HepG2 (cell line): Measurements from ENCODE around the gene LMF2. TPM values are rescaled to one million over a fixed set of nuclear protein-coding genes. Genes with fewer than 3 reads are reported as not detected.

Experiments used
- FOXA3 ChIP-seq: IDR thresholded peaks from 2 replicates; pipeline ENCODE4 v1.6.1; 2016; ENCODE audit warnings: missing genetic modification reagents, missing compliant biosample characterization
- GABPA ChIP-seq, 2 experiments: IDR thresholded peaks; 2 replicates each; pipeline ENCODE4 v1.6.1; 2011 to 2016; ENCODE audit warnings: low read depth in 2 of 2, low read length in 1 of 2, missing biosample characterization in 1 of 2, missing genetic modification characterization in 1 of 2
- HNF4A ChIP-seq: sonication (generic); formaldehyde crosslinking; IDR thresholded peaks from 2 replicates; pipeline ENCODE4 v1.4.0; 2020; ENCODE audit warnings: missing genetic modification reagents
- MEF2D ChIP-seq: sonication (generic); formaldehyde crosslinking; IDR thresholded peaks from 2 replicates; pipeline ENCODE4 v1.5.1; 2020; ENCODE audit warnings: mild to moderate bottlenecking, missing genetic modification reagents
- NR2F2 ChIP-seq: IDR thresholded peaks from 2 replicates; pipeline ENCODE4 v1.6.1; 2012; ENCODE audit warnings: low read depth, inconsistent platforms, borderline replicate concordance
- NR2F6 ChIP-seq, 2 experiments: IDR thresholded peaks; 2 replicates each; pipeline ENCODE4 v1.6.1; 2016; ENCODE audit warnings: antibody characterized with exemption in 1 of 2, mild to moderate bottlenecking in 1 of 2
- SRSF1 ChIP-seq: fragments of 200-400 bp; formaldehyde crosslinking; optimal IDR thresholded peaks from 2 replicates; pipeline ENCODE3; 2017; ENCODE audit warnings: mild to moderate bottlenecking, low read depth, low read length, moderate library complexity
- TAF15 ChIP-seq: fragments of 200-400 bp; formaldehyde crosslinking; IDR thresholded peaks from one replicate; pipeline ENCODE4 v1.6.1; 2018; ENCODE audit warnings: mild to moderate bottlenecking, low read depth, low read length; ENCODE audit not compliant: poor library complexity, severe bottlenecking
- ZMAT3 ChIP-seq: sonication (generic); formaldehyde crosslinking; conservative IDR thresholded peaks from 2 replicates; pipeline ENCODE4 v1.7.0; 2021; ENCODE audit warnings: missing genetic modification reagents
- ZNF430 ChIP-seq: sonication (generic); formaldehyde crosslinking; IDR thresholded peaks from 2 replicates; pipeline ENCODE4 v1.9.0; 2021; ENCODE audit warnings: mild to moderate bottlenecking, missing genetic modification reagents
- ZNF790 ChIP-seq: sonication (generic); formaldehyde crosslinking; IDR thresholded peaks from 2 replicates; pipeline ENCODE4 v1.8.0; 2022; ENCODE audit warnings: missing genetic modification reagents, mild to moderate bottlenecking, borderline replicate concordance
- polyA plus RNA-seq, 8 experiments: library from polyadenylated mRNA; depleted of rRNA in 3 of 8; stranded (reverse) in 7 of 8; unstranded in 1 of 8; fragments of >200 nt; fragmentation: Illumina TruSeq in 4 of 8; extraction: Trizol in 4 of 8; gene quantifications; 2 replicates each; pipeline versions ENCODE4 v1.2.1 to v1.2.3, GENCODE V29; 2011 to 2016; ENCODE audit warnings: low read depth in 4 of 8, missing spikeins in 1 of 8, mixed read lengths in 1 of 8; ENCODE audit not compliant: insufficient read depth in 1 of 8
- total RNA-seq, 5 experiments: library from RNA; depleted of rRNA; stranded (reverse); fragments of >200 nt; fragmentation: Illumina TruSeq; extraction: Trizol; gene quantifications; 2 replicates each; pipeline ENCODE4 v1.2.3, GENCODE V29; 2016; ENCODE audit warnings: low read depth in 1 of 5
- TF ChIP-seq, protein P1 (sequence below), 2 experiments: fragments of 450-650 bp in 1 of 2; sonication (generic) in 1 of 2; formaldehyde crosslinking in 1 of 2; IDR thresholded peaks; 2 replicates each; pipeline versions ENCODE4 v1.6.1 to v1.8.0; 2016 to 2022; ENCODE audit warnings: antibody characterized with exemption in 1 of 2, mild to moderate bottlenecking in 1 of 2, missing genetic modification reagents in 1 of 2
- TF ChIP-seq, protein P2 (sequence below): sonication (generic); formaldehyde crosslinking; IDR thresholded peaks from 2 replicates; pipeline ENCODE4 v1.8.0; 2022; ENCODE audit warnings: mild to moderate bottlenecking, missing genetic modification reagents; ENCODE audit not compliant: insufficient replicate concordance
- TF ChIP-seq, protein P3 (sequence below): sonication (generic); formaldehyde crosslinking; conservative IDR thresholded peaks from 2 replicates; pipeline ENCODE4 v1.4.0; 2020; ENCODE audit warnings: mild to moderate bottlenecking, missing genetic modification reagents, moderate library complexity

Gene LMF2
- total and polyA plus RNA-seq, 2 of the 13 experiments (the other 11 are each of a cell fraction or from before 2014, with no cell fraction given): 23.3 to 30.6 TPM

DNA sequence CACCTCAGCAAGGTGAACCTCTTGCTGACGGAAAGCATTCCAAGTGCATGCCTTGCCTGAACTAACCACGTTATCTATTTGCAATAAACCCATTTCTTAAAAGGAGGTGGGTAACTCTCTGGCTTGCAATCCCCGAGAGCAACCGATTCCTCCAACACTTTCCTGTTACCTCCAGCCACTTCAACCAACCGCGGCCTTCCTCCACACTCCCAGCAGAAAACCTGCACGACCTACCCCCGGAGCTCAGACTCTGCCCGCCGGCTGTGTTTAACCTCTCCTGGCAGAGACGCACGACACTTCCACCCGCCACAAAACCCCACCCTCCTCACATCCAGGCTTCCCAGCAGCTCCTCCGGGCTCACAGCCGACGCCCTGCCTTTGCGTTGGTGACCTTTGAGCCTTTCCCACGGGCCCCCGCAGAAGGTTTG, 17.2 kb upstream of the LMF2 start (continued):
- TF ChIP-seq, protein P1, sequence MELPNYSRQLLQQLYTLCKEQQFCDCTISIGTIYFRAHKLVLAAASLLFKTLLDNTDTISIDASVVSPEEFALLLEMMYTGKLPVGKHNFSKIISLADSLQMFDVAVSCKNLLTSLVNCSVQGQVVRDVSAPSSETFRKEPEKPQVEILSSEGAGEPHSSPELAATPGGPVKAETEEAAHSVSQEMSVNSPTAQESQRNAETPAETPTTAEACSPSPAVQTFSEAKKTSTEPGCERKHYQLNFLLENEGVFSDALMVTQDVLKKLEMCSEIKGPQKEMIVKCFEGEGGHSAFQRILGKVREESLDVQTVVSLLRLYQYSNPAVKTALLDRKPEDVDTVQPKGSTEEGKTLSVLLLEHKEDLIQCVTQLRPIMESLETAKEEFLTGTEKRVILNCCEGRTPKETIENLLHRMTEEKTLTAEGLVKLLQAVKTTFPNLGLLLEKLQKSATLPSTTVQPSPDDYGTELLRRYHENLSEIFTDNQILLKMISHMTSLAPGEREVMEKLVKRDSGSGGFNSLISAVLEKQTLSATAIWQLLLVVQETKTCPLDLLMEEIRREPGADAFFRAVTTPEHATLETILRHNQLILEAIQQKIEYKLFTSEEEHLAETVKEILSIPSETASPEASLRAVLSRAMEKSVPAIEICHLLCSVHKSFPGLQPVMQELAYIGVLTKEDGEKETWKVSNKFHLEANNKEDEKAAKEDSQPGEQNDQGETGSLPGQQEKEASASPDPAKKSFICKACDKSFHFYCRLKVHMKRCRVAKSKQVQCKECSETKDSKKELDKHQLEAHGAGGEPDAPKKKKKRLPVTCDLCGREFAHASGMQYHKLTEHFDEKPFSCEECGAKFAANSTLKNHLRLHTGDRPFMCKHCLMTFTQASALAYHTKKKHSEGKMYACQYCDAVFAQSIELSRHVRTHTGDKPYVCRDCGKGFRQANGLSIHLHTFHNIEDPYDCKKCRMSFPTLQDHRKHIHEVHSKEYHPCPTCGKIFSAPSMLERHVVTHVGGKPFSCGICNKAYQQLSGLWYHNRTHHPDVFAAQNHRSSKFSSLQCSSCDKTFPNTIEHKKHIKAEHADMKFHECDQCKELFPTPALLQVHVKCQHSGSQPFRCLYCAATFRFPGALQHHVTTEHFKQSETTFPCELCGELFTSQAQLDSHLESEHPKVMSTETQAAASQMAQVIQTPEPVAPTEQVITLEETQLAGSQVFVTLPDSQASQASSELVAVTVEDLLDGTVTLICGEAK (IDR thresholded peaks at IDR 0.05): no peak
- TF ChIP-seq, protein P1 (CRISPR knock-in tag; IDR thresholded peaks at IDR 0.05): no peak
- TF ChIP-seq FOXA3 (CRISPR knock-in tag) (no peak), SRSF1 (peak; percentile 28), MEF2D (CRISPR knock-in tag) (0 out of 2 replicates have a peak, but pooled peaks have one; percentile 10), GABPA (IDR thresholded peaks at IDR 0.05; ENCODE audit: low read depth, low read length) (no peak), GABPA (CRISPR knock-in tag; IDR thresholded peaks at IDR 0.05; ENCODE audit: low read depth) (no peak), ZNF790 (CRISPR knock-in tag) (0 out of 2 replicates have a peak, but pooled peaks have one; percentile 14), HNF4A (CRISPR knock-in tag) (peak; percentile 74; the same call in 1 of the 2 replicates), TAF15 (peak; percentile 29), ZNF430 (CRISPR knock-in tag) (no peak), ZMAT3 (CRISPR knock-in tag) (0 out of 2 replicates have a peak, but pooled peaks have one; percentile 7), NR2F6 (IDR thresholded peaks at IDR 0.05) (0 out of 2 replicates have a peak, but pooled peaks have one; percentile 12), NR2F6 (CRISPR knock-in tag; IDR thresholded peaks at IDR 0.05) (no peak; the same call in 1 of the 2 replicates), NR2F2 (0 out of 2 replicates have a peak, but pooled peaks have one; percentile 2)
- TF ChIP-seq, protein P2, sequence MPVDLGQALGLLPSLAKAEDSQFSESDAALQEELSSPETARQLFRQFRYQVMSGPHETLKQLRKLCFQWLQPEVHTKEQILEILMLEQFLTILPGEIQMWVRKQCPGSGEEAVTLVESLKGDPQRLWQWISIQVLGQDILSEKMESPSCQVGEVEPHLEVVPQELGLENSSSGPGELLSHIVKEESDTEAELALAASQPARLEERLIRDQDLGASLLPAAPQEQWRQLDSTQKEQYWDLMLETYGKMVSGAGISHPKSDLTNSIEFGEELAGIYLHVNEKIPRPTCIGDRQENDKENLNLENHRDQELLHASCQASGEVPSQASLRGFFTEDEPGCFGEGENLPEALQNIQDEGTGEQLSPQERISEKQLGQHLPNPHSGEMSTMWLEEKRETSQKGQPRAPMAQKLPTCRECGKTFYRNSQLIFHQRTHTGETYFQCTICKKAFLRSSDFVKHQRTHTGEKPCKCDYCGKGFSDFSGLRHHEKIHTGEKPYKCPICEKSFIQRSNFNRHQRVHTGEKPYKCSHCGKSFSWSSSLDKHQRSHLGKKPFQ (CRISPR knock-in tag): peak; percentile 7
- TF ChIP-seq, protein P3, sequence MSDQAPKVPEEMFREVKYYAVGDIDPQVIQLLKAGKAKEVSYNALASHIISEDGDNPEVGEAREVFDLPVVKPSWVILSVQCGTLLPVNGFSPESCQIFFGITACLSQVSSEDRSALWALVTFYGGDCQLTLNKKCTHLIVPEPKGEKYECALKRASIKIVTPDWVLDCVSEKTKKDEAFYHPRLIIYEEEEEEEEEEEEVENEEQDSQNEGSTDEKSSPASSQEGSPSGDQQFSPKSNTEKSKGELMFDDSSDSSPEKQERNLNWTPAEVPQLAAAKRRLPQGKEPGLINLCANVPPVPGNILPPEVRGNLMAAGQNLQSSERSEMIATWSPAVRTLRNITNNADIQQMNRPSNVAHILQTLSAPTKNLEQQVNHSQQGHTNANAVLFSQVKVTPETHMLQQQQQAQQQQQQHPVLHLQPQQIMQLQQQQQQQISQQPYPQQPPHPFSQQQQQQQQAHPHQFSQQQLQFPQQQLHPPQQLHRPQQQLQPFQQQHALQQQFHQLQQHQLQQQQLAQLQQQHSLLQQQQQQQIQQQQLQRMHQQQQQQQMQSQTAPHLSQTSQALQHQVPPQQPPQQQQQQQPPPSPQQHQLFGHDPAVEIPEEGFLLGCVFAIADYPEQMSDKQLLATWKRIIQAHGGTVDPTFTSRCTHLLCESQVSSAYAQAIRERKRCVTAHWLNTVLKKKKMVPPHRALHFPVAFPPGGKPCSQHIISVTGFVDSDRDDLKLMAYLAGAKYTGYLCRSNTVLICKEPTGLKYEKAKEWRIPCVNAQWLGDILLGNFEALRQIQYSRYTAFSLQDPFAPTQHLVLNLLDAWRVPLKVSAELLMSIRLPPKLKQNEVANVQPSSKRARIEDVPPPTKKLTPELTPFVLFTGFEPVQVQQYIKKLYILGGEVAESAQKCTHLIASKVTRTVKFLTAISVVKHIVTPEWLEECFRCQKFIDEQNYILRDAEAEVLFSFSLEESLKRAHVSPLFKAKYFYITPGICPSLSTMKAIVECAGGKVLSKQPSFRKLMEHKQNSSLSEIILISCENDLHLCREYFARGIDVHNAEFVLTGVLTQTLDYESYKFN (CRISPR knock-in tag): 0 out of 2 replicates have a peak, but pooled peaks have one; percentile 13
